ENCODE data around the gene PDK1.
"Not testable (repeated sequence)": the region's sequence is repeated elsewhere in the genome, so short reads cannot be mapped to it uniquely, and the experiment has no call there.

The PDK1 gene

GRCh38 chr2:172555522-172556283, at the start of gene PDK1:
Gene PDK1 (plus strand): TSS chr2:172556090. CDS start chr2:172556151, 61 bp downstream.
- DNase-seq, result peak; percentile 41 to 92 (median 80)

GRCh38 chr2:172507199-172507598, 48.7 kb upstream of the PDK1 start:
- DNase-seq, result no peak

DNA sequence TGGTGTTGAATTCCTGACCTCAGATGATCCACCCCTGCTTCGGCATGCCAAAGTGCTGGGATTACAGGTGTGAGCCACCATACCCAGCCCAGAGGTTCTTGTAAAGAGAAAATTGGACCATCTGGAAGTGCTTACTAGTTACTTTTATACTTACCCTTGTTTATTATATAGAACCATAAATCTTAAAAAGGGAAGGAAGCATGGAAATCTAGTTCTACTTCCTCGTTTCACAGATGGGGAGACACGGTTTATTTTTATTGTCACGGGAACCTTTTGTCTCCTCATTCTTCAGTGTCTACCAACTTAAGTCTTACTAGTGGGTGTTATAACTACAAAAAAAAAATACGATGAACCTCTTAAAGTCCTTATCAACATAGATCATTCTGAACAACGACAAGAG, 45.8 kb upstream of the PDK1 start:
- no peak for DNase-seq

- DNase-seq, result no peak
Observed at GRCh38 chr2:172510548-172510947, 45.3 kb upstream of the PDK1 start.

GRCh38 chr2:172512810-172513523, 42.9 kb upstream of the PDK1 start:
- DNase-seq, result no peak

DNA sequence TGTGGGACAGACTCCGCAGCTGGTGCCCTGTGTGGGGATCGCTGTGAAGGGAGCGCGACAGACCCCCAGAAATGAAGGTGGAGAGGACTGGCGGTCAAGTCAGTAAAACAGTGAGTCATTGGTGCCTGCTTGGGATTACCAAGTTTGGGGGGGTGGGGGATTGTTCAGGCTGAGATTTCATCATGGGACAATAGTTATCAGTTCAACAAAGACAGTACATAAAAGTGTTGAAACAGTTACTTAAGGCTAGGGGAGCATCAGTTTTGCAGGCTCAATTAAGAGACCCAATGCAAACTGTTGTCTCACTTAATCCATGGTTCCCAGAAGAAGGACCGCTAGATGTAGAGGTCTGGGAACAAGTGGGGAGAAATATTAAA, 42.4 kb upstream of the PDK1 start:
- no peak for DNase-seq

GRCh38 chr2:172513935-172514586, 41.8 kb upstream of the PDK1 start:
- peak in 7 of 14 donors; percentile 1 to 26 (median 5) for DNase-seq

- no peak for DNase-seq
Observed at GRCh38 chr2:172516299-172516698, 39.6 kb upstream of the PDK1 start.

DNA sequence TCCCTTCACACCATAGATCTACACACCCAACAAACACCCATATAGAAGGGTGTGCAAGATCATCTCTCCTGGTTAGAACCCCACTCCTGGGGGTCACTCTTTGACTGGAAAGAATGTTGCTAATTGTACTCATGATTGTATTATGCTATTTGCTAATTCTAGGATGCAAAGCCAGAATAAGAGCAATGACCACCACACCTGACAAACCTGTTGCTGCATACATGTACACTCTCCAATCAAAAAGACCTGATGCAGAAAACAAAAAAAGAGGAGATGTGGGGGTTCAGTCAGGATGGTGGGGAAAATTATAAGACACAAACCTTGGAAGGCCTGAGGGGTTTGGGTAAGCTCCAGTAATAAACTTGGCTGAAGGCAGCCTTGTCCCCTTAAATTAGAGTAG, 36.9 kb upstream of the PDK1 start:
- DNase-seq, result no peak

GRCh38 chr2:172525601-172526000, 30.3 kb upstream of the PDK1 start:
- DNase-seq, result no peak

GRCh38 chr2:172531309-172531708, 24.6 kb upstream of the PDK1 start:
- DNase-seq, result no peak

GRCh38 chr2:172532461-172532860, 23.4 kb upstream of the PDK1 start:
- DNase-seq, result not testable (repeated sequence)

DNA sequence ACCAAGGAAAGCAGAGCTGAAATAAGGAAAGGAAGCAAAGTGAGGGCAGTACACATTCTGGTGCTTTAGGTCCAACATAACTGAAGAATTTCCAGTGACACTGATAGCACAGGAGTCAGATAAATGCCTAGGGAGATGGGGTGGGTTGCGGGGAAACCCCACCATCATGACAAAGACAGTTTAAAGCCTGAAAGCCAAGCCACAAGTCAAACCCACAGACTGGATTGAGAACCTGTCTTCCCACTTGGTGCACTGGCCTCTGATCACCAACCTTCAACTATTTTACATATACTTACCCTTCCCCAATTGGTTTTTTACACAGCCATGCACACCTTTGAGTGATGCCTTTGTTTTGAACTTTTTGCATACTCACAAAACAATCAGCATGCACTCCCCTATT, 22.2 kb upstream of the PDK1 start:
- DNase-seq, result no peak

- DNase-seq, result no peak
Observed at GRCh38 chr2:172535119-172535518, 20.8 kb upstream of the PDK1 start.

DNA sequence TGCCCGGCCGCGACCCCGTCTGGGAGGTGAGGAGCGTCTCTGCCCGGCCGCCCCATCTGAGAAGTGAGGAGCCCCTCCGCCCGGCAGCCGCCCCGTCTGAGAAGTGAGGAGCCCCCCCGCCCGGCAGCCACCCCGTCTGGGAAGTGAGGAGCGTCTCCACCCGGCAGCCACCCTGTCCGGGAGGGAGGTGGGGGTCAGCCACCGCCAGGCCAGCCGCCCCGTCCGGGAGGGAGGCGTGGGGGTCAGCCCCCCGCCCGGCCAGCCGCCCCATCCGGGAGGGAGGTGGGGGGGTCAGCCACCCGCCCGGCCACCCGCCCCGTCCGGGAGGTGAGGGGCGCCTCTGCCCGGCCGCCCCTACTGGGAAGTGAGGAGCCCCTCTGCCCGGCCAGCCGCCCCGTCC, 18.0 kb upstream of the PDK1 start:
- not testable (repeated sequence) for DNase-seq

DNA sequence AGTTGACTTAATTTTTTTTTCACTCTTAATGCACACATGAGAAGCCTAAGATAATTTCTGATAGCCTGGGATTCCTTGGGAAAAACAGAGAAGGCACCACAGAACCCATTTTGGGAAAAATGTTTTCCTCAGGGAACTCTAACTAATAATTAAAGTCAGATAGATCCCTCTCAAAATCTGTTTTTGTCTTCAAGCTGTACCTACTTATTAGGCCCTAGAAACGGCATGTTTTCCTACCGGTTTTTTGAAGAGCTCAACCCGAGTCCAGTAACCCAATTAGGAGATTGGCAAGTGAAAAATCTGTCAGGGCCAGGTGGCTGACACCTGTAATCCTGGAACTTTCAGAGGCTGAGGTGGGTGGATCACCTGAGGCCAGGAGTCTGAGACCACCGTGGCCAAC, 16.1 kb upstream of the PDK1 start:
- no peak for DNase-seq

- no peak for DNase-seq
Observed at GRCh38 chr2:172540421-172540820, 15.5 kb upstream of the PDK1 start.

DNA sequence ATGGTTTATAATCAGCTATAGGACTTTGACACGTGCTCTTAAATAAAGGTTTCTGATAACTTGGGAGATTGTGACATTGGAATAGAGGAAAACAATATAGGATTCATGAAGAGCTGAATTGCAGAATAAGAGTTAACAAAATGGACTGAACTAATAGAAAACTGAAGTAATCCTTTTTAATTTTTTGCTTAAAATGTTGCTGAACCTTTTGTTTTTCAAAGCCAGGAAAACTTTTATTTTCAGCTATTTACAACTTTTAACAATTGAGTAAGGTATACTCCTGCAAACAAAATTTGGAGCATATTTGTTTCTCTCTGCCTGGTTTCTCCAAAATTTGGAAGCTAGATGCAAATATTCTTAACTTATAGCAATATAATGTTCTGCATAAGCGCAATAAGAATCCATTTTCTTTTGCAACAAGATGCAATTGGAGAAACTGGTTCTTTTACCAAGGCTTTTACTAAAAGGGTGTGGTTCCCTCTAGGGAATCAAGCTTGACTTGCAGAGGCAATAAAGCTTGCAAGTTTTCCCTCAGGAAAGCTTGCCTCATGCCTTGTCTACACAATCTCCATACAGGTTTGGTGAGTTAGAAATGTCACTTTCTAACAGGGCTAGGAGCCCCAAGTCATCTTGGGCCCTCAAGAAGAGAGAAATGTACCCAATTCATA, 10.3 kb upstream of the PDK1 start:
- no peak for DNase-seq

- DNase-seq, result no peak
Observed at GRCh38 chr2:172549131-172549530, 6.8 kb upstream of the PDK1 start.

DNA sequence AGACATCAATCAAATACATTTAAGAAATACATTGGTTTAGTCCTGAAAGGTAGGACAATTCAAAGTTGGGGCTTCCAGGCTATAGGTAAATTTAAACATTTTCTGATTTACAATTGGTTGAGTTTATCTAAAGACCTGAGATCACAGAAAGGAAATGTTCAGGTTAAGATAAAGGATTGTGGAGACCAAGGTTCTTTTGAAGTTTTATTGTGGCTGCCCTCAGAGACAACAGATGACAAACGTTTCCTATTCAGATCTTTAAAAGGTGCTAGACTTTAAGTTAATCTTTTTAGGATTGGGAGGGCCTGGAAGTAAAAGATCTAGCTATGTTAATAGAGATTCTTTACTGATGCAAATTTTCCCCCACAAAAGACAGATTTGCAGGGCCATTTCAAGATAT, 6.1 kb upstream of the PDK1 start:
- DNase-seq, result not testable (repeated sequence)

DNA sequence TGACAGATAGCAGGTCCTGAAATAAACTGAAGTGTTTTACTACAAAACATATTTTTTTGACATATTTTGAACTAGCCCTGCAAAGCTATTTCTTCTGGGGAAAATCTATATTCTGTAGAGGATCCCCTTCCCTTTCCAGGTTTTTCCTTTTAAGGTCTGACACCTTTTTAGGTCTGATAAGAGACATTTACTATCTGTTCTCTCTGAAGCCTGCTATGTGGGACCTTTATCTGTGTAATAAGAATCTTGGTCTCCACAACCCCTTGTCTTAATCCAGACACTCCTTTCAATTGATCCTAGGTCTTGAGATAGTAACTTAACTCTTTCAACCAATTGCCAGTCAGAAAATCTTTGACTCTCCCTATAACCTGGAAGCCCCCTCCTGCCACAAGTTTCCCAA, 5.5 kb upstream of the PDK1 start:
- DNase-seq, result no peak

DNA sequence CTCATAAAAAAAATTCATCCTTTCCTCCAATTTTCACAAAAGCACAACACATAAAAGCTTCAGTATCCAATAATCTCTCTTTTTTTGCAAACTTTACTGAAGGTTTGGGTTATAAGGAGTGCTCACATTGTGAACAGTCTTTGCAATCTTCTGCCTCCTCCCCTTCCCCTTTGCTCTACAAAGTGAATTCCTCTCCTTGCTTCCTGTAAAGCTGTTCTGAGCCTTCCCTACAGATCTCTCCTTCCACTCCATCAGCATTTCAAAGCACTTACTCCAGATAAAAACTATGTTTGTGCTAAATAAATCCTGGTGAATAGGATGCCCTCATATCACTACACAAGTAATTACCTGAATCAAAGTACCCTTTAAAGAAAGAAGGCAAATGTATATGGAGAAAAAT, 4.6 kb upstream of the PDK1 start:
- no peak for DNase-seq
